SK-N-SH (cell line): ENCODE data around the gene POM121L2.

ENCODE experiments used
- CTCF ChIP-seq: fragments of 200-600 bp; sonication (generic); IDR thresholded peaks from 2 replicates; pipeline ENCODE4 v1.6.1; 2017; ENCODE audit warnings: antibody characterized with exemption, mild to moderate bottlenecking, moderate library complexity
- EZH2phosphoT487 ChIP-seq: fragments of 200-600 bp; sonication (generic); IDR thresholded peaks from 2 replicates; pipeline ENCODE4 v1.6.1; 2017; ENCODE audit warnings: low read depth, mixed run types, mild to moderate bottlenecking, antibody characterized with exemption, moderate library complexity, borderline replicate concordance
- RFX5 ChIP-seq: IDR thresholded peaks from 2 replicates; pipeline ENCODE4 v1.6.1; 2012; ENCODE audit warnings: mild to moderate bottlenecking, improper control_type of control experiment, low read length
- YY1 ChIP-seq: IDR thresholded peaks from 2 replicates; pipeline ENCODE4 v1.4.0; 2012; ENCODE audit warnings: low read depth, mild to moderate bottlenecking

GRCh38 chr6:27290065-27290849 lies 21.8 kb downstream of the POM121L2 start:
- TF ChIP-seq EZH2phosphoT487: no peak
- no peak for TF ChIP-seq RFX5
- no peak for TF ChIP-seq YY1
- no peak for TF ChIP-seq CTCF
